Heart left ventricle (tissue), 13 donors: ENCODE results near the gene TUBGCP5.

Source experiments
- CTCF ChIP-seq, 12 donors: fragments of 200-600 bp; sonication (generic) in 4 of 12; IDR thresholded peaks; one replicate each; pipeline versions ENCODE4 v1.5.0 to v1.8.0; 2018 to 2022; ENCODE audit warnings: antibody characterized with exemption in 12 of 12, mild to moderate bottlenecking in 5 of 12
- POLR2A ChIP-seq, 2 donors: fragments of 450-650 bp; IDR thresholded peaks; one replicate each; pipeline ENCODE4 v1.6.1; 2017; ENCODE audit warnings: antibody characterized with exemption in 2 of 2, mild to moderate bottlenecking in 2 of 2, moderate library complexity in 2 of 2
- donor health status: ischemic (EF 13 %, LVEDD 7.1; RV severe dilation, severe dysfunction).
- donor health status: DM: no; HTN: yes; CAD: no.
- donor health status: DM: no; HTN: no; CAD: no.
- donor health status: ischemic (EF 25% LVEDD 6.9; RV normal size, moderate dysfunction).
- donor health status: ischemic (EF 25% LVEDD 5.7; RV mildly dilated, moderate dysfunction).
- donor health status: ischemic (EF 35%, LVEDD 5.7; RV mildly dilated, moderate dysfunction).
- donor health status: nonischemic (EF 11% LVEDD 7.7; RV severe dilation, severe dysfunction).
- donor health status: DM: yes; HTN: yes; CAD: no.
- donor health status: PGD.
- donor health status: ischemic (EF 29% LVEDD 5.4; RV normal size, mild dysfunction).
- donor health status: nonischemic (EF 23%, LVEDD 6.1; RV moderate dilation, normal function).

DNA sequence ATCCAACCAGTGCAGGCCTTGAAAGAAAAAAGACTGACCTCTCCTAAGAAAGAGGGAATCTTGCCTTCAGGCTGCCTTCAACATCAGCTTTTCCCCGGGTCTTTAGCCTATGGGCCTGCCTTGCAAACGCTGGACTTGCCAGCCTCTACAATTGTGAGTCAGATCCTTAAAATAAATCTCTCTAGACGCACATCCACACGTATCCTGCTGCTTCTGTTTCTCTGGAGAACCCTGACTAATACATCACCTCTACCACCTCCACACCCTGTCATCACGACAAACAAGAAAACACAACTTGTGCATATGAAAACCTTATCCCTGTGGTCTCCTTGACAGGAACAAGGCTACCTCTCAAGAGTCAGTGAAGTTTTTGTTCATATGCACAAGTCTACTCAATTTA lies 71.0 kb downstream of the TUBGCP5 start:
- TF ChIP-seq CTCF (IDR thresholded peaks at IDR 0.05) = no peak
- no peak for TF ChIP-seq POLR2A (IDR thresholded peaks at IDR 0.05)
